Activated naive CD4-positive, alpha-beta T cell treated with anti-CD3 and anti-CD28 coated beads for 36 hours (primary cell): ENCODE measurements around the gene MCM8. TPM values are rescaled to one million over a fixed set of nuclear protein-coding genes. Genes with fewer than 3 reads are reported as not detected.

ENCODE experiments used
- CTCF ChIA-PET: fragments of 350-600 bp; sonication (Branson Sonifier 250); formaldehyde crosslinking; loops from one replicate; lab custom pipeline; 2021; ENCODE audit warnings: antibody characterized with exemption; lab: Charles Lee
- DNase-seq: peaks from one replicate; pipeline ENCODE4 v3.0.0-alpha.2; 2020
- H3K27ac Mint-ChIP-seq: one replicate; pipeline ENCODE4 v1.8.0; 2021; ENCODE audit warnings: mild to moderate bottlenecking, mixed read lengths
- H3K27me3 Mint-ChIP-seq: one replicate; pipeline ENCODE4 v1.8.0; 2021; ENCODE audit warnings: low read depth, mixed read lengths
- H3K36me3 Mint-ChIP-seq: one replicate; pipeline ENCODE4 v1.8.0; 2021; ENCODE audit warnings: low read depth, mixed read lengths
- H3K4me1 Mint-ChIP-seq: one replicate; pipeline ENCODE4 v1.8.0; 2021; ENCODE audit warnings: low read depth, mixed read lengths
- H3K4me3 Mint-ChIP-seq: one replicate; pipeline ENCODE4 v1.8.0; 2021; ENCODE audit warnings: mild to moderate bottlenecking, moderate library complexity, mixed read lengths
- H3K9me3 Mint-ChIP-seq: one replicate; pipeline ENCODE4 v1.8.0; 2021; ENCODE audit warnings: mixed read lengths
- intact Hi-C: fragments of 100-400 bp; cut with micrococcal nuclease; formaldehyde crosslinking; loops from one replicate; pipeline ENCODE4 v1.15.1; 2023
- total RNA-seq, 2 experiments: library from RNA; stranded (reverse); gene quantifications; one replicate each; pipeline ENCODE4 v1.2.3, GENCODE V29; 2021

The MCM8 gene
- total RNA-seq, 2 experiments from 2014 or later = 49.6 to 50.3 TPM

DNA sequence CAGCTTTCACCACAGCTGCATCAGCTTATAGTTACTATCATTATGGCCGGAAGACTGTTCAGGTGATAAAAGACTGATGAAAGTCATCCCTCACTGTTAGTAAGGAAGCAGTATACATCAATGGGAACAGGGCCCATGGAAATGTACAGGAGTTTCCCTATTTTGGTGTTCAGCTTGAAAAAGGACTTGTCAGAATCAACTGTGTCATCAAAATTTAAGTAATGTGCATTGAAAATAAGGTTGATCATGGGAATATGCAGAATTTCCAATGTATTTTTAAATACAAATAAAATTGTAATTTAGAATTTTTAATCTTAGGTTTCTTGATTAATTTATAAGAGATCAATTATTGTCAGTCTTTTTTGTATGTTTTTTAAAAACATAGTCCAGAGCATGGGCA lies 86.6 kb downstream of the MCM8 start:
- Mint-ChIP-seq H3K36me3 (peaks cover 51% of the 10 kb centered on the region), H3K4me3 (no peak overlapping the region), H3K9me3 (no peaks in the 10 kb centered on the region), H3K27ac (no peak overlapping the region), H3K27me3 (no peaks in the 10 kb centered on the region), H3K4me1 (no peaks in the 10 kb centered on the region)
- DNase-seq = no peak
- CTCF ChIA-PET = interaction anchor here (0.7 kb wide), 1 partner anchor 56 kb away, joined by 3 read pairs; no protein-coding TSS in a partner anchor
- intact Hi-C loops = no loop called here

- intact Hi-C loops = no loop called here
- no peak for DNase-seq
- Mint-ChIP-seq H3K9me3 (no peaks in the 10 kb centered on the region), H3K4me1 (no peaks in the 10 kb centered on the region), H3K27ac (no peak overlapping the region), H3K27me3 (no peaks in the 10 kb centered on the region), H3K4me3 (no peak overlapping the region), H3K36me3 (peaks cover 51% of the 10 kb centered on the region)
- CTCF ChIA-PET = no interaction called here
Measured at GRCh38 chr20:6038256-6038655, 87.8 kb downstream of the MCM8 start.

GRCh38 chr20:6039766-6040165 lies 89.3 kb downstream of the MCM8 start:
- Mint-ChIP-seq H3K27ac (no peak overlapping the region), H3K4me3 (no peak overlapping the region), H3K36me3 (peaks cover 40% of the 10 kb centered on the region), H3K9me3 (no peaks in the 10 kb centered on the region), H3K27me3 (no peaks in the 10 kb centered on the region), H3K4me1 (no peaks in the 10 kb centered on the region)
- intact Hi-C loops = no loop called here
- CTCF ChIA-PET = interaction anchor here (0.6 kb wide), 1 partner anchor 1344 kb away, joined by 3 read pairs; no protein-coding TSS in a partner anchor
- no peak for DNase-seq

- Mint-ChIP-seq H3K4me3 (no peak overlapping the region), H3K9me3 (no peaks in the 10 kb centered on the region), H3K4me1 (no peaks in the 10 kb centered on the region), H3K27ac (no peak overlapping the region), H3K36me3 (peaks cover 37% of the 10 kb centered on the region), H3K27me3 (no peaks in the 10 kb centered on the region)
- CTCF ChIA-PET = no interaction called here
- no peak for DNase-seq
- intact Hi-C loops = no loop called here
Measured at GRCh38 chr20:6040540-6040939, 90.1 kb downstream of the MCM8 start.

- Mint-ChIP-seq H3K4me1 (no peaks in the 10 kb centered on the region), H3K36me3 (peaks cover 37% of the 10 kb centered on the region), H3K4me3 (no peak overlapping the region), H3K27ac (no peak overlapping the region), H3K9me3 (no peaks in the 10 kb centered on the region), H3K27me3 (no peaks in the 10 kb centered on the region)
- intact Hi-C loops = no loop called here
- CTCF ChIA-PET = no interaction called here
- DNase-seq = no peak
Measured at GRCh38 chr20:6040958-6041807, 90.7 kb downstream of the MCM8 start.

DNA sequence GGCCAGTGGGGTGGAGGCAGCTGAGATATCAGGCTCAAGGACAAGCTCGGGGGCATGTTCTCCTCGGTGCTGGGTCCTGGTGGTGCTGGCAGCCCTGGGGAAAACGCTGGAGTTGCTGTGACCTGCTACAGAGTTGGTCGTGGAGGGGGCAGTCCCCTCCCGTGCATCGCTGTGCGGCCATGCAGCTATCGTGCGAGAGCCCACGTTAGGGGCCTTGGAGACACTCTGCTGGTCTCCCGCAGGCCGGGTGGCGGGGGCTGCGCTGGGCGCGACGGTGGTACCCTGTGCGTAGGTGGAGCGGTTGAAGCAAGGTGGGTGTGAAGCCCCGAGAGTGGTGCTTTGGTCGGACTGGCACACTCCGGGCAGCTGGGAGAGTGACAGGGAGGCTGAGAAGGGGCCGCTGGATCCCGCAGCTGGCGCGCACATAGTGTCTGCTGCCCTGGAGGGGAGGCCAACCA lies 91.4 kb downstream of the MCM8 start:
- Mint-ChIP-seq H3K9me3 (no peaks in the 10 kb centered on the region), H3K4me3 (no peak overlapping the region), H3K4me1 (no peaks in the 10 kb centered on the region), H3K36me3 (peaks cover 34% of the 10 kb centered on the region), H3K27ac (no peak overlapping the region), H3K27me3 (no peaks in the 10 kb centered on the region)
- CTCF ChIA-PET = interaction anchor here (0.5 to 1.4 kb wide), 2 partner anchors 35 to 392 kb away, joined by 3 to 4 read pairs; no protein-coding TSS in a partner anchor
- no peak for DNase-seq
- intact Hi-C loops = no loop called here

- no peak for DNase-seq
- Mint-ChIP-seq H3K27ac (no peak overlapping the region), H3K27me3 (no peaks in the 10 kb centered on the region), H3K9me3 (no peaks in the 10 kb centered on the region), H3K4me3 (no peak overlapping the region), H3K4me1 (no peaks in the 10 kb centered on the region), H3K36me3 (peaks cover 21% of the 10 kb centered on the region)
- intact Hi-C loops = no loop called here
- CTCF ChIA-PET = interaction anchor here (0.6 kb wide), 1 partner anchor 348 kb away, joined by 3 read pairs; no protein-coding TSS in a partner anchor
Measured at GRCh38 chr20:6044115-6044514, 93.7 kb downstream of the MCM8 start.

- intact Hi-C loops = no loop called here
- peak overlapping the region; percentile 68 for H3K27ac Mint-ChIP-seq
- no peak for DNase-seq
Measured at GRCh38 chr20:6045566-6045965, 95.1 kb downstream of the MCM8 start.

DNA sequence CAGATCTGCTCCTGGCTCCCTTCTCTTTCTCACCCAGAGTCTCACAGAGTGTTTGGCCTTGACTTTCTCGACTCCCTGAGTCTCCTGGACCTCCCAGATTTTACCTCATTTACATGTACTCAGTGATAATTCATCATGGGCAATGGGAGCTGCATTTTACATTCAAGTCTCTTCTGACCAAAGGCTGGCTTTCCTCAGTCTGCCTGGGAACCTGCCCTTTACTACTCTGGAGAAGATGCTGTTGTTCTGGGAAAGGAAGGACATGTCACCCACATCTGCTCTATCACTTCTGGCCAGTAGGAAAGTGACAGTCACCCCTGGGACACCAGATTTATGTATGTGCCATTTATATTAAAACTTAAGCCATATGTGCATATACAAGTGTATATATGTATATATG lies 96.0 kb downstream of the MCM8 start:
- H3K36me3 Mint-ChIP-seq = peaks cover 9% of the 10 kb centered on the region
- H3K27me3 Mint-ChIP-seq = peaks cover 11% of the 10 kb centered on the region
- no peak overlapping the region for H3K27ac Mint-ChIP-seq
- H3K4me1 Mint-ChIP-seq = no peaks in the 10 kb centered on the region
- no peak overlapping the region for H3K4me3 Mint-ChIP-seq
- DNase-seq = no peak
- CTCF ChIA-PET = no interaction called here
- no peaks in the 10 kb centered on the region for H3K9me3 Mint-ChIP-seq
- intact Hi-C loops = no loop called here

More at GRCh38 chr20:6045566-6045965, 95.1 kb downstream of the MCM8 start:
- Mint-ChIP-seq H3K4me3 (no peak overlapping the region), H3K9me3 (no peaks in the 10 kb centered on the region), H3K27me3 (peaks cover 4% of the 10 kb centered on the region), H3K4me1 (no peaks in the 10 kb centered on the region), H3K36me3 (peaks cover 12% of the 10 kb centered on the region)
- CTCF ChIA-PET = no interaction called here

- no peak for DNase-seq
- no peaks in the 10 kb centered on the region for H3K36me3 Mint-ChIP-seq
- peaks cover 23% of the 10 kb centered on the region for H3K27me3 Mint-ChIP-seq
- no peak overlapping the region for H3K27ac Mint-ChIP-seq
- H3K4me1 Mint-ChIP-seq = peaks cover 8% of the 10 kb centered on the region
- no peaks in the 10 kb centered on the region for H3K9me3 Mint-ChIP-seq
- H3K4me3 Mint-ChIP-seq = no peak overlapping the region
- intact Hi-C loops = no loop called here
- CTCF ChIA-PET = no interaction called here
Measured at GRCh38 chr20:6048391-6048790, 97.9 kb downstream of the MCM8 start.

Other genes starting within 250 kb of the MCM8 start
- 10 to 100 TPM; 10.1 TPM for gene SHLD1, start 200.3 kb upstream of the MCM8 start, total RNA-seq
- gene CHGB, start 39.1 kb upstream of the MCM8 start, total RNA-seq = not detected
- gene TRMT6, start 119 bp upstream of the MCM8 start, total RNA-seq = 10 to 100 TPM; 11.5 to 11.8 TPM
- 10 to 100 TPM; 30.3 to 32.4 TPM for gene CRLS1, start 55.5 kb downstream of the MCM8 start, total RNA-seq
- not detected for gene LRRN4, start 103.4 kb downstream of the MCM8 start, total RNA-seq
- under 1 TPM; 0.12 to 0.14 TPM for gene FERMT1, start 172.4 kb downstream of the MCM8 start, total RNA-seq